Measurements from ENCODE around the gene PKIG.

- no peak for TF ChIP-seq TARDBP (IDR thresholded peaks at IDR 0.05)
- TF ChIP-seq BHLHE40 (IDR thresholded peaks at IDR 0.05; ENCODE audit: borderline replicate concordance) = no peak
- TF ChIP-seq FOXM1 (IDR thresholded peaks at IDR 0.05; ENCODE audit: borderline replicate concordance) = no peak
- no peak for TF ChIP-seq FOXA1 (IDR thresholded peaks at IDR 0.05)
- no peak for TF ChIP-seq HDGF (IDR thresholded peaks at IDR 0.05; ENCODE audit: borderline replicate concordance)
- no peak for TF ChIP-seq ZNF384 (IDR thresholded peaks at IDR 0.05)
- no peak for TF ChIP-seq ELF4 (IDR thresholded peaks at IDR 0.05)
- TF ChIP-seq L3MBTL2 (conservative IDR thresholded peaks at IDR 0.05) = no peak
- TF ChIP-seq PKNOX1 (IDR thresholded peaks at IDR 0.05) = no peak
- TF ChIP-seq FOXK2 (IDR thresholded peaks at IDR 0.05) = no peak
- TF ChIP-seq SUZ12 (IDR thresholded peaks at IDR 0.05) = no peak
Measured at GRCh38 chr20:44659931-44660330, 77.6 kb downstream of the PKIG start.

All from HEK293T (cell line).